B cell (primary cell): ENCODE results near the gene ANKS1A.
"Not testable (repeated sequence)": the region's sequence is repeated elsewhere in the genome, so short reads cannot be mapped to it uniquely, and the experiment has no call there.

Source experiments
- CTCF ChIP-seq: fragments of 200-600 bp; IDR thresholded peaks from one replicate; pipeline ENCODE4 v1.8.0; 2022; ENCODE audit warnings: antibody characterized with exemption, mild to moderate bottlenecking
- EZH2 ChIP-seq: IDR thresholded peaks from 2 replicates; pipeline ENCODE4 v1.6.1; 2012; ENCODE audit warnings: borderline replicate concordance, low read depth, mild to moderate bottlenecking, moderate library complexity, low read length; ENCODE audit not compliant: insufficient read depth, poor library complexity, severe bottlenecking

- not testable (repeated sequence) for TF ChIP-seq EZH2, CTCF
These were observed 40.0 kb upstream of the ANKS1A start for GRCh38 chr6:34849066-34849465.
